GM23248 (cell line): ENCODE data around the gene NFIL3.

Experiments used
- EZH2 ChIP-seq: fragments of 200-600 bp; sonication (generic); IDR thresholded peaks from 2 replicates; pipeline ENCODE4 v1.6.1; 2018; ENCODE audit warnings: antibody characterized with exemption, mild to moderate bottlenecking; ENCODE audit not compliant: insufficient read depth, poor library complexity, severe bottlenecking
- EZH2phosphoT487 ChIP-seq: fragments of 200-600 bp; sonication (generic); IDR thresholded peaks from 2 replicates; pipeline ENCODE4 v1.6.1; 2018; ENCODE audit warnings: antibody characterized with exemption, moderate library complexity, mild to moderate bottlenecking, low read depth; ENCODE audit not compliant: insufficient read depth

DNA sequence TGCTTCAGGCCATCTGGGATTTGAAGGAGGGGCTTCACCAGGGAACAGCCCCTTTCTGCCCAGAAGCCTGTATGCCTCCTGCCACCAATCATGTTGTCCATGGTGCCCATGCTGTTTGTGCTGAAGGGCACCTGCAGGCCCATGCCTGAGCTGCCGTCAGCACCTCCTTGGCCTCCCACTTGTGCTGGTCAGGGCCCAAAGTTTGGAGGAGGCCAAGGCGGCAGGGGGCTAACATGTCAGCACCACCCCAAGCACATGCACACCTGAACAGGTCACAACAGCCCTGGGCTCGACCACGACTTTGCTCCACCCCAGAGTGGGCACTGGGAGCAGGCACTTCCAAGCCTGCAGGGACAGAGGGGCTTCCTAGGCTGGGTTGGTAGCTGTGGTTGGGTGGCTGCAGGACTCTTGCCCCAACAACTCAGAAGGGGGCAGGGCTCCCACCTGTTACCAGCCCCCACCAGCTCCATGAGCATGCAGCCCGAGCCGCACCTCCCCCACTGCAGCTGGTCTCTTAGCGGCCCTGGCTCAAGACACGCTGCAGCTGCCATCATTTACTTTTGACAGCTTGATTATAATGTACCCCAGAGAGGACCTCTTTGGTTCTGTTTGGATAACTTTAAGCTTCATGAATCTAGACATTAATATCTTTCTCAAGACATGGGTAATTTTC lies 19.8 kb upstream of the NFIL3 start:
- TF ChIP-seq EZH2, result no peak
- TF ChIP-seq EZH2phosphoT487, result no peak
